Endodermal cell (in vitro differentiated cells): Measurements from ENCODE around the gene ENHO. TPM values are rescaled to one million over a fixed set of nuclear protein-coding genes. Genes with fewer than 3 reads are reported as not detected.

Experiments
- DNase-seq: peaks from one replicate; pipeline ENCODE4 v3.0.0-alpha.2; 2017
- H3K27ac ChIP-seq: 2 replicates; pipeline ENCODE4 v1.5.1; 2013; ENCODE audit warnings: mild to moderate bottlenecking, low read depth, low read length, moderate library complexity
- H3K27me3 ChIP-seq: 2 replicates; pipeline ENCODE4 v1.6.1; 2013; ENCODE audit warnings: mild to moderate bottlenecking, low read length, moderate library complexity; ENCODE audit not compliant: insufficient read depth, control insufficient read depth, poor library complexity, severe bottlenecking
- H3K36me3 ChIP-seq: 2 replicates; pipeline ENCODE4 v1.7.0; 2013; ENCODE audit warnings: mild to moderate bottlenecking, low read length, moderate library complexity; ENCODE audit not compliant: control insufficient read depth, insufficient read depth
- H3K4me1 ChIP-seq: one replicate; pipeline ENCODE4 v1.7.0; 2013; ENCODE audit warnings: low read length; ENCODE audit not compliant: control insufficient read depth, insufficient read depth
- H3K4me3 ChIP-seq: 2 replicates; pipeline ENCODE4 v1.5.1; 2013; ENCODE audit warnings: mild to moderate bottlenecking, low read length, moderate library complexity
- H3K9ac ChIP-seq: 2 replicates; pipeline ENCODE4 v1.6.1; 2013; ENCODE audit warnings: mild to moderate bottlenecking, low read length, moderate library complexity; ENCODE audit not compliant: poor library complexity, severe bottlenecking; ENCODE audit errors: extremely low read depth
- H3K9me3 ChIP-seq: 2 replicates; pipeline ENCODE4 v1.6.1; 2013; ENCODE audit warnings: mild to moderate bottlenecking, low read length, moderate library complexity; ENCODE audit not compliant: control insufficient read depth
- H3K27ac Mint-ChIP-seq: 2 replicates; pipeline ENCODE4 v1.8.0; 2020; ENCODE audit warnings: mixed read lengths
- H3K27me3 Mint-ChIP-seq: 2 replicates; pipeline ENCODE4 v1.8.0; 2021; ENCODE audit warnings: mild to moderate bottlenecking, mixed read lengths; ENCODE audit not compliant: insufficient read depth
- H3K36me3 Mint-ChIP-seq: 2 replicates; pipeline ENCODE4 v1.8.0; 2020; ENCODE audit warnings: low read depth, mixed read lengths
- H3K4me1 Mint-ChIP-seq: 2 replicates; pipeline ENCODE4 v1.8.0; 2020; ENCODE audit warnings: mixed read lengths
- H3K4me3 Mint-ChIP-seq: 2 replicates; pipeline ENCODE4 v1.8.0; 2020; ENCODE audit warnings: mild to moderate bottlenecking, moderate library complexity, mixed read lengths
- H3K9me3 Mint-ChIP-seq: 2 replicates; pipeline ENCODE4 v1.8.0; 2020; ENCODE audit warnings: mild to moderate bottlenecking, mixed read lengths
- CTCF ChIP-seq: fragments of 200-600 bp; sonication (generic); conservative IDR thresholded peaks from 2 replicates; pipeline ENCODE4 v1.5.0; 2021; ENCODE audit warnings: antibody characterized with exemption, mild to moderate bottlenecking
- WGBS, 2 experiments: methylation state at CpG; one replicate each; pipeline versions ENCODE4 v1.1.5 to v1.1.7; 2013; ENCODE audit warnings: missing lambda C conversion rate in 2 of 2, mixed read lengths in 1 of 2; ENCODE audit not compliant: insufficient coverage in 1 of 2, insufficient read length in 1 of 2; 5-methylcytosine and 5-hydroxymethylcytosine counted together
- total RNA-seq, 2 donors: library from RNA; stranded (reverse); fragmentation: NEBNext Ultra II Directional in 1 of 2; extraction: Animal tissue kit (Norgen Biotek cat#: 25700) in 1 of 2; gene quantifications; 2 replicates in 1 of 2; 3 replicates in 1 of 2; pipeline ENCODE4 v1.2.1, GENCODE V29; 2021

The ENHO gene
- total RNA-seq, 2 donors from 2014 or later = 7.1 to 14.5 TPM

GRCh38 chr9:34562135-34562745 is 39.5 kb upstream of the ENHO start:
- Mint-ChIP-seq H3K9me3 (no peaks in the 10 kb centered on the region), H3K36me3 (no peaks in the 10 kb centered on the region), H3K27me3 (peaks cover 44% of the 10 kb centered on the region), H3K4me1 (peaks cover 13% of the 10 kb centered on the region), H3K27ac (no peak overlapping the region), H3K4me3 (no peak overlapping the region)
- no peaks in the 10 kb centered on the region for H3K36me3 ChIP-seq
- no peak overlapping the region for H3K4me3 ChIP-seq
- DNase-seq = peak; percentile 83
- H3K9me3 ChIP-seq = no peaks in the 10 kb centered on the region
- 79 to 82% methylated on average over 7 of the region's 7 CpGs for WGBS, 2 experiments
- H3K4me1 ChIP-seq = peaks cover 7% of the 10 kb centered on the region
- H3K27ac ChIP-seq = no peak overlapping the region
- H3K9ac ChIP-seq = no peak overlapping the region
- peak; percentile 94 for TF ChIP-seq CTCF
- H3K27me3 ChIP-seq = peaks cover 9% of the 10 kb centered on the region

GRCh38 chr9:34560599-34561214 is 37.9 kb upstream of the ENHO start:
- TF ChIP-seq CTCF = no peak
- 91% methylated on average over 11 to 21 of the region's 21 CpGs for WGBS, 2 experiments
- no peak for DNase-seq
- no peaks in the 10 kb centered on the region for H3K36me3 ChIP-seq
- H3K4me3 ChIP-seq = no peak overlapping the region
- H3K27ac ChIP-seq = peak overlapping the region; percentile 85
- H3K9ac ChIP-seq = no peak overlapping the region
- Mint-ChIP-seq H3K4me3 (no peak overlapping the region), H3K27me3 (peaks cover 38% of the 10 kb centered on the region), H3K4me1 (peaks cover 8% of the 10 kb centered on the region), H3K9me3 (no peaks in the 10 kb centered on the region), H3K27ac (no peak overlapping the region), H3K36me3 (no peaks in the 10 kb centered on the region)
- peaks cover 7% of the 10 kb centered on the region for H3K4me1 ChIP-seq
- H3K27me3 ChIP-seq = no peaks in the 10 kb centered on the region
- no peaks in the 10 kb centered on the region for H3K9me3 ChIP-seq

- 44 to 52% methylated on average over 5 to 17 of the region's 21 CpGs for WGBS, 2 experiments
- H3K27me3 Mint-ChIP-seq = peaks cover 29% of the 10 kb centered on the region
Measured at GRCh38 chr9:34559624-34560455, 37.0 kb upstream of the ENHO start.

More at GRCh38 chr9:34559624-34560455, 37.0 kb upstream of the ENHO start:
- DNase-seq = no peak
- H3K4me1 ChIP-seq = peaks cover 8% of the 10 kb centered on the region
- TF ChIP-seq CTCF = no peak
- H3K27ac ChIP-seq = peak overlapping the region; percentile 85
- no peaks in the 10 kb centered on the region for H3K9me3 ChIP-seq
- peaks cover 8% of the 10 kb centered on the region for H3K4me1 Mint-ChIP-seq
- no peaks in the 10 kb centered on the region for H3K36me3 Mint-ChIP-seq
- H3K4me3 Mint-ChIP-seq = no peak overlapping the region
- no peaks in the 10 kb centered on the region for H3K36me3 ChIP-seq
- no peak overlapping the region for H3K4me3 ChIP-seq
- H3K27me3 ChIP-seq = no peaks in the 10 kb centered on the region
- H3K9ac ChIP-seq = no peak overlapping the region
- H3K27ac Mint-ChIP-seq = no peak overlapping the region
- H3K9me3 Mint-ChIP-seq = no peaks in the 10 kb centered on the region
